H1 (cell line): ENCODE measurements around the gene BPIFB6. TPM values are rescaled to one million over a fixed set of nuclear protein-coding genes. Genes with fewer than 3 reads are reported as not detected.

Experiments
- CTCF ChIA-PET: fragments of 300-600 bp; sonication (Branson Sonifier 250); formaldehyde crosslinking; loops from one replicate; lab custom pipeline; 2021; ENCODE audit not compliant: partially characterized antibody; lab: Charles Lee
- POLR2A ChIA-PET: fragments of 300-600 bp; sonication (Branson Sonifier 250); formaldehyde crosslinking; loops from one replicate; lab custom pipeline; 2021; ENCODE audit warnings: inconsistent platforms; ENCODE audit not compliant: partially characterized antibody; lab: Charles Lee
- DNase-seq, 2 experiments: peaks; one replicate each; pipeline versions ENCODE4 v3.0.0 to v3.0.0-alpha.2; 2010 to 2022; ENCODE audit warnings: low spot score in 2 of 2, low read depth in 1 of 2, mixed read lengths in 1 of 2
- FAIRE-seq: peaks from 2 replicates; lab custom pipeline; 2011; peaks lifted over from hg19 to GRCh38; lab: Jason Lieb, UNC
- H2AFZ ChIP-seq: 2 replicates; pipeline ENCODE4 v1.8.1; 2012; ENCODE audit warnings: low read length, inconsistent platforms
- H2AK5ac ChIP-seq: 2 replicates; pipeline ENCODE4 v1.6.1; 2013; ENCODE audit warnings: low read depth, low read length
- H2BK120ac ChIP-seq: replicated peaks from 2 replicates; pipeline ENCODE3; 2013; ENCODE audit warnings: low read depth, low read length, inconsistent platforms
- H2BK12ac ChIP-seq: 2 replicates; pipeline ENCODE4 v1.6.1; 2013; ENCODE audit warnings: low read depth, low read length
- H2BK15ac ChIP-seq: 2 replicates; pipeline ENCODE4 v1.6.1; 2013; ENCODE audit warnings: low read length
- H2BK20ac ChIP-seq: 2 replicates; pipeline ENCODE4 v1.6.1; 2013; ENCODE audit warnings: low read length
- H2BK5ac ChIP-seq: 2 replicates; pipeline ENCODE4 v1.6.1; 2013; ENCODE audit warnings: low read depth, low read length
- H3K14ac ChIP-seq: 2 replicates; pipeline ENCODE4 v1.6.1; 2013; ENCODE audit warnings: inconsistent platforms; ENCODE audit not compliant: insufficient read length
- H3K18ac ChIP-seq: 2 replicates; pipeline ENCODE4 v1.6.1; 2013; ENCODE audit warnings: low read length; ENCODE audit errors: extremely low read depth
- H3K23ac ChIP-seq: 2 replicates; pipeline ENCODE4 v1.6.1; 2013; ENCODE audit warnings: inconsistent platforms; ENCODE audit not compliant: insufficient read length
- H3K23me2 ChIP-seq: 2 replicates; pipeline ENCODE4 v1.6.1; 2013; ENCODE audit warnings: low read depth, low read length
- H3K27ac ChIP-seq: 2 replicates; pipeline ENCODE4 v1.6.1; 2011; ENCODE audit warnings: low read depth, low read length, inconsistent platforms
- H3K27me3 ChIP-seq, 4 experiments: replicated peaks in 1 of 4; 1 replicate in 1 of 4; 2 replicates in 3 of 4; pipeline versions ENCODE4 v1.6.1 to v1.8.1; 2011 to 2013; ENCODE audit warnings: low read length in 3 of 4, mild to moderate bottlenecking in 3 of 4, inconsistent platforms in 2 of 4, mixed read lengths in 2 of 4, moderate library complexity in 1 of 4; ENCODE audit not compliant: control insufficient read depth in 3 of 4, insufficient read depth in 3 of 4; ENCODE audit errors: extremely low read depth in 1 of 4
- H3K36me3 ChIP-seq, 4 experiments: 2 replicates each; pipeline versions ENCODE4 v1.6.1 to v1.8.1; 2011 to 2013; ENCODE audit warnings: mild to moderate bottlenecking in 4 of 4, low read length in 3 of 4, moderate library complexity in 2 of 4, control low read depth in 1 of 4, inconsistent platforms in 1 of 4; ENCODE audit not compliant: insufficient read depth in 4 of 4, control insufficient read depth in 2 of 4
- H3K4ac ChIP-seq: replicated peaks from 2 replicates; pipeline ENCODE3; 2013; ENCODE audit warnings: low read length, low read depth, mixed read lengths, inconsistent platforms; ENCODE audit not compliant: insufficient read length
- H3K4me1 ChIP-seq, 4 experiments: replicated peaks in 1 of 4; 1 replicate in 1 of 4; 2 replicates in 3 of 4; pipeline versions ENCODE4 v1.6.1 to v1.8.1; 2011 to 2013; ENCODE audit warnings: low read length in 3 of 4, inconsistent platforms in 2 of 4, mixed read lengths in 1 of 4; ENCODE audit not compliant: insufficient read depth in 4 of 4, control insufficient read depth in 3 of 4
- H3K4me2 ChIP-seq, 2 experiments: 2 replicates each; pipeline versions ENCODE4 v1.6.1 to v1.8.1; 2011 to 2013; ENCODE audit warnings: low read depth in 2 of 2, low read length in 2 of 2, control low read depth in 1 of 2, inconsistent platforms in 1 of 2, mild to moderate bottlenecking in 1 of 2; ENCODE audit not compliant: insufficient read depth in 1 of 2
- H3K4me3 ChIP-seq, 4 experiments: fragments of 200-600, 300-600 bp in 1 of 4; sonication (generic), shearing (Covaris generic), sonication (Bioruptor Twin) in 1 of 4; 2 replicates each; pipeline versions ENCODE4 v1.5.1 to v1.8.1; 2011 to 2016; ENCODE audit warnings: low read length in 4 of 4, low read depth in 3 of 4, control low read depth in 2 of 4, inconsistent platforms in 2 of 4, mild to moderate bottlenecking in 2 of 4, mixed read lengths in 1 of 4, moderate library complexity in 1 of 4; ENCODE audit not compliant: insufficient read depth in 2 of 4; ENCODE audit errors: extremely low read depth in 1 of 4
- H3K56ac ChIP-seq: replicated peaks from 2 replicates; pipeline ENCODE3; 2013; ENCODE audit warnings: low read depth, mild to moderate bottlenecking, mixed read lengths, low read length, inconsistent platforms; ENCODE audit not compliant: insufficient read length
- H3K79me1 ChIP-seq: 2 replicates; pipeline ENCODE4 v1.6.1; 2013; ENCODE audit warnings: low read depth, low read length, control low read depth
- H3K79me2 ChIP-seq, 2 experiments: 2 replicates each; pipeline versions ENCODE4 v1.6.1 to v1.8.1; 2012 to 2013; ENCODE audit warnings: low read length in 2 of 2, mild to moderate bottlenecking in 2 of 2, inconsistent platforms in 1 of 2; ENCODE audit not compliant: insufficient read depth in 2 of 2, control insufficient read depth in 1 of 2
- H3K9ac ChIP-seq, 4 experiments: replicated peaks in 1 of 4; 1 replicate in 1 of 4; 2 replicates in 3 of 4; pipeline versions ENCODE4 v1.6.1 to v1.8.1; 2011 to 2013; ENCODE audit warnings: low read depth in 3 of 4, low read length in 3 of 4, control low read depth in 2 of 4, mild to moderate bottlenecking in 2 of 4, moderate library complexity in 2 of 4, inconsistent platforms in 1 of 4; ENCODE audit errors: extremely low read depth in 1 of 4
- H3K9me3 ChIP-seq, 2 experiments: 2 replicates each; pipeline versions ENCODE4 v1.6.1 to v1.8.1; 2012 to 2013; ENCODE audit warnings: mild to moderate bottlenecking in 2 of 2, moderate library complexity in 2 of 2, control low read depth in 1 of 2, inconsistent platforms in 1 of 2, low read depth in 1 of 2, low read length in 1 of 2, mixed read lengths in 1 of 2; ENCODE audit not compliant: insufficient read depth in 2 of 2
- H4K20me1 ChIP-seq, 2 experiments: replicated peaks in 1 of 2; 2 replicates each; pipeline versions ENCODE3 to v1.8.1; 2011 to 2013; ENCODE audit warnings: inconsistent platforms in 2 of 2, low read length in 2 of 2, mild to moderate bottlenecking in 1 of 2; ENCODE audit not compliant: insufficient read depth in 2 of 2, control insufficient read depth in 1 of 2
- H4K5ac ChIP-seq: 2 replicates; pipeline ENCODE4 v1.6.1; 2013; ENCODE audit warnings: low read length, low read depth, mixed read lengths, inconsistent platforms; ENCODE audit not compliant: insufficient read length
- H4K8ac ChIP-seq: 2 replicates; pipeline ENCODE4 v1.8.0; 2013; ENCODE audit warnings: mild to moderate bottlenecking, moderate library complexity, low read length, inconsistent platforms; ENCODE audit not compliant: insufficient read depth; ENCODE audit errors: extremely low read depth
- H4K91ac ChIP-seq: replicated peaks from 2 replicates; pipeline ENCODE3; 2013; ENCODE audit warnings: low read length, mixed read lengths, inconsistent platforms; ENCODE audit not compliant: insufficient read length
- CEBPB ChIP-seq: IDR thresholded peaks from 2 replicates; pipeline ENCODE4 v1.6.1; 2012; ENCODE audit warnings: low read depth, low read length
- GABPA ChIP-seq: IDR thresholded peaks from 2 replicates; pipeline ENCODE4 v1.6.1; 2011; ENCODE audit warnings: mild to moderate bottlenecking, low read length, moderate library complexity, borderline replicate concordance; ENCODE audit not compliant: insufficient read depth
- RNF2 ChIP-seq: fragments of 200-900, 300-1000 bp; sonication (generic); IDR thresholded peaks from 2 replicates; pipeline ENCODE4 v1.7.1; 2016; ENCODE audit warnings: borderline replicate concordance, low read depth, mild to moderate bottlenecking, antibody characterized with exemption, low read length; ENCODE audit not compliant: poor library complexity, severe bottlenecking; ENCODE audit errors: missing control alignments
- WGBS, 2 experiments: shearing (Covaris generic) in 1 of 2; methylation state at CpG; one replicate each; pipeline versions ENCODE4 v1.1.6 to v1.1.7; 2013 to 2015; ENCODE audit warnings: low lambda C conversion rate in 2 of 2, mixed read lengths in 2 of 2, inconsistent platforms in 1 of 2, low coverage in 1 of 2, missing lambda C conversion rate in 1 of 2; ENCODE audit not compliant: insufficient replicate concordance in 2 of 2, insufficient coverage in 1 of 2, insufficient read length in 1 of 2; ENCODE audit errors: extremely low coverage in 1 of 2, missing lambda C conversion rate in 1 of 2; 5-methylcytosine and 5-hydroxymethylcytosine counted together
- polyA plus RNA-seq, 7 experiments: library from polyadenylated mRNA; depleted of rRNA in 3 of 7; stranded (reverse) in 5 of 7; unstranded in 2 of 7; fragments of >200 nt in 5 of 7; fragments of 200-250 nt in 2 of 7; gene quantifications; 1 replicate in 5 of 7; 2 replicates in 1 of 7; 4 replicates in 1 of 7; pipeline versions ENCODE4 v1.2.1 to v1.2.3, GENCODE V29; 2011 to 2013; ENCODE audit warnings: missing spikeins in 2 of 7, mixed read lengths in 2 of 7
- total RNA-seq: library from RNA; stranded (reverse); fragmentation: NEBNext Ultra II Directional; extraction: Animal tissue kit (Norgen Biotek cat#: 25700); gene quantifications from 2 replicates; pipeline ENCODE4 v1.2.1, GENCODE V29; 2021

Gene BPIFB6
- total and polyA plus RNA-seq, 2 of the 8 experiments (the other 6 are each of a cell fraction or from before 2014, with no cell fraction given), result not detected

- H3K27me3 ChIP-seq, result no peaks in the 10 kb centered on the region
- H2BK20ac ChIP-seq, result no peak overlapping the region
- H3K27ac ChIP-seq, result no peak overlapping the region
- H4K5ac ChIP-seq, result no peak overlapping the region
- no peak overlapping the region for H3K23ac ChIP-seq
- no peak overlapping the region for H3K56ac ChIP-seq
- H2AFZ ChIP-seq, result no peak overlapping the region
- H3K14ac ChIP-seq, result no peak overlapping the region
- no peak overlapping the region for H3K9ac ChIP-seq
- no peak overlapping the region for H2BK15ac ChIP-seq
- H2AK5ac ChIP-seq, result no peak overlapping the region
- no peak overlapping the region for H2BK5ac ChIP-seq
- H3K18ac ChIP-seq, result no peak overlapping the region
- H2BK12ac ChIP-seq, result no peak overlapping the region
- no peaks in the 10 kb centered on the region for H3K36me3 ChIP-seq
- ChIA-PET CTCF (interaction anchor here (0.6 to 5.1 kb wide), 6 partner anchors 8 to 107 kb away, joined by 3 to 23 read pairs (median 5); partner anchors contain the start of gene SUN5), POLR2A (no interaction called here)
- no peak overlapping the region for H4K8ac ChIP-seq
- no peak overlapping the region for H3K4ac ChIP-seq
- TF ChIP-seq RNF2, result no peak
- TF ChIP-seq GABPA, result no peak
- no peak for TF ChIP-seq CEBPB
- no peak for DNase-seq
- no peaks in the 10 kb centered on the region for H3K23me2 ChIP-seq
- H2BK120ac ChIP-seq, result no peak overlapping the region
- H3K4me1 ChIP-seq, result no peaks in the 10 kb centered on the region; a peak in 1 of 7 replicates
- H3K4me2 ChIP-seq, result no peak overlapping the region
- no peaks in the 10 kb centered on the region for H3K79me2 ChIP-seq
- WGBS, 2 experiments, result 88% methylated on average over 14 of the region's 14 CpGs; no CpG with 5 or more reads in 1 of the 2 experiments
- H3K79me1 ChIP-seq, result no peaks in the 10 kb centered on the region
- H3K9me3 ChIP-seq, result no peaks in the 10 kb centered on the region
- no peak for FAIRE-seq
- H3K4me3 ChIP-seq, result no peak overlapping the region
- H4K91ac ChIP-seq, result no peak overlapping the region
- H4K20me1 ChIP-seq, result no peaks in the 10 kb centered on the region
These were observed 41.8 kb upstream of the BPIFB6 start for GRCh38 chr20:32989507-32990283.
